AG04450 (cell line): ENCODE measurements around the gene SLC41A3. TPM values are rescaled to one million over a fixed set of nuclear protein-coding genes. Genes with fewer than 3 reads are reported as not detected.

Experiments
- CTCF ChIA-PET: fragments of 300-600, 350-600 bp; formaldehyde crosslinking; extraction: SDS; loops from one replicate; lab custom pipeline; 2022; ENCODE audit warnings: antibody characterized with exemption, inconsistent platforms; lab: Charles Lee
- POLR2A ChIA-PET: fragments of 350-600 bp; formaldehyde crosslinking; extraction: SDS; loops from one replicate; lab custom pipeline; 2021; ENCODE audit warnings: antibody characterized with exemption, inconsistent platforms; lab: Yijun Ruan, JAX
- DNase-seq: peaks from one replicate; pipeline ENCODE4 v3.0.0-alpha.2; 2011; ENCODE audit warnings: low read depth, low spot score
- H3K27ac ChIP-seq: one replicate; pipeline ENCODE4 v1.5.1; 2012; ENCODE audit warnings: low read depth, low read length, control low read depth
- H3K27me3 ChIP-seq: one replicate; pipeline ENCODE4 v1.6.0; 2012; ENCODE audit warnings: low read length; ENCODE audit not compliant: control insufficient read depth, insufficient read depth
- H3K4me3 ChIP-seq: 2 replicates; pipeline ENCODE4 v1.5.1; 2011; ENCODE audit warnings: mild to moderate bottlenecking, low read depth, low read length, control low read depth
- H3K9me3 ChIP-seq: 2 replicates; pipeline ENCODE4 v1.5.1; 2012; ENCODE audit warnings: low read length; ENCODE audit not compliant: control insufficient read depth, insufficient read depth
- polyA plus RNA-seq: library from polyadenylated mRNA; depleted of rRNA; stranded (reverse); fragments of >200 nt; gene quantifications from 2 replicates; pipeline ENCODE4 v1.2.3, GENCODE V29; 2011
- TF ChIP-seq, protein P1 (sequence below): IDR thresholded peaks from 2 replicates; pipeline ENCODE4 v1.5.1; 2011; ENCODE audit warnings: low read depth, low read length, control low read depth, inconsistent platforms

The SLC41A3 gene
- polyA plus RNA-seq, 1 experiment = 36.9 TPM

DNA sequence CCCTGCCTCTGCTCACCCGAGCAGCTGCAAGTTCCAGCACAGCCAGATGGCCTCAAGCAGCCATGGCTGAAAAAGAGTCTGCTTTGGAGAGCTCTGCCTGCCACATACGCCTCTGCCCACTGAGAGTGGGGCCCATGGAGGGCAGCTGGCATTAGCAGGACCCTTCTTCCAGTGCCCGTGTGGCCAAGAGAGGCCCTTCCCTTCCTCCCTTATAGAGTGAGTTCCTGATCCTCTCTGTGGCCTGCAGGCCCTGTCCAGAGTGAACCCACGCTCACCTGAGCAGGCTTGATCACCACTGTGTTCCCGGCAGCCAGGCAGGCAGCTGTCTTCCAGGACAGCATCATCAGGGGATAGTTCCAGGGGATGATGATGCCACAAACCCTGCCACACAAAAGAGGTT lies 41.4 kb upstream of the SLC41A3 start:
- TF ChIP-seq, protein P1, sequence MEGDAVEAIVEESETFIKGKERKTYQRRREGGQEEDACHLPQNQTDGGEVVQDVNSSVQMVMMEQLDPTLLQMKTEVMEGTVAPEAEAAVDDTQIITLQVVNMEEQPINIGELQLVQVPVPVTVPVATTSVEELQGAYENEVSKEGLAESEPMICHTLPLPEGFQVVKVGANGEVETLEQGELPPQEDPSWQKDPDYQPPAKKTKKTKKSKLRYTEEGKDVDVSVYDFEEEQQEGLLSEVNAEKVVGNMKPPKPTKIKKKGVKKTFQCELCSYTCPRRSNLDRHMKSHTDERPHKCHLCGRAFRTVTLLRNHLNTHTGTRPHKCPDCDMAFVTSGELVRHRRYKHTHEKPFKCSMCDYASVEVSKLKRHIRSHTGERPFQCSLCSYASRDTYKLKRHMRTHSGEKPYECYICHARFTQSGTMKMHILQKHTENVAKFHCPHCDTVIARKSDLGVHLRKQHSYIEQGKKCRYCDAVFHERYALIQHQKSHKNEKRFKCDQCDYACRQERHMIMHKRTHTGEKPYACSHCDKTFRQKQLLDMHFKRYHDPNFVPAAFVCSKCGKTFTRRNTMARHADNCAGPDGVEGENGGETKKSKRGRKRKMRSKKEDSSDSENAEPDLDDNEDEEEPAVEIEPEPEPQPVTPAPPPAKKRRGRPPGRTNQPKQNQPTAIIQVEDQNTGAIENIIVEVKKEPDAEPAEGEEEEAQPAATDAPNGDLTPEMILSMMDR = no peak
- Histone ChIP-seq H3K27ac (no peak overlapping the region), H3K4me3 (no peak overlapping the region), H3K27me3 (peaks cover 27% of the 10 kb centered on the region), H3K9me3 (no peaks in the 10 kb centered on the region)
- POLR2A ChIA-PET = no interaction called here
- DNase-seq = no peak
- CTCF ChIA-PET = no interaction called here

DNA sequence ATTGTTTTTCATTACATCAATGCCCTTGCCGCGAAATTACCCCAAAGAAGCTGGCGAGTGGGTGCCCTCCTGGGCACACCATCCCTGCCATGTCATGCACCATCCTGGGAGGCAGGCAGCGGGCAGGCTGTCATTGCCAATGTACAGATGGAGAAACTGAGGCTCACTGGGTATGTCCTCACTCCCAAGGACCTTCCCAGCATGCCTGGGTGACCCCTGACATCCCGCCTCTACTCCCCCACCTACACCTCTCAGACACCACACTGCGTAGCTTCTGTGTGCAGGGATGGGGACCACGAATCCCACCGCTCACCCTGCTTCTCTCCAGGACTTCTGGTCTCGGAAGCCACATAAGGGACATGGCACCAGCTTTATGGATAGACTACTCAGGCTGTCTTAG lies 41.0 kb upstream of the SLC41A3 start:
- ChIA-PET CTCF (interaction anchor here (1.2 kb wide), 1 partner anchor 9 kb away, joined by 3 read pairs; no protein-coding TSS in a partner anchor), POLR2A (no interaction called here)
- Histone ChIP-seq H3K9me3 (no peaks in the 10 kb centered on the region), H3K4me3 (no peak overlapping the region), H3K27ac (no peak overlapping the region), H3K27me3 (peaks cover 26% of the 10 kb centered on the region)
- TF ChIP-seq, protein P1 = no peak
- no peak for DNase-seq

DNA sequence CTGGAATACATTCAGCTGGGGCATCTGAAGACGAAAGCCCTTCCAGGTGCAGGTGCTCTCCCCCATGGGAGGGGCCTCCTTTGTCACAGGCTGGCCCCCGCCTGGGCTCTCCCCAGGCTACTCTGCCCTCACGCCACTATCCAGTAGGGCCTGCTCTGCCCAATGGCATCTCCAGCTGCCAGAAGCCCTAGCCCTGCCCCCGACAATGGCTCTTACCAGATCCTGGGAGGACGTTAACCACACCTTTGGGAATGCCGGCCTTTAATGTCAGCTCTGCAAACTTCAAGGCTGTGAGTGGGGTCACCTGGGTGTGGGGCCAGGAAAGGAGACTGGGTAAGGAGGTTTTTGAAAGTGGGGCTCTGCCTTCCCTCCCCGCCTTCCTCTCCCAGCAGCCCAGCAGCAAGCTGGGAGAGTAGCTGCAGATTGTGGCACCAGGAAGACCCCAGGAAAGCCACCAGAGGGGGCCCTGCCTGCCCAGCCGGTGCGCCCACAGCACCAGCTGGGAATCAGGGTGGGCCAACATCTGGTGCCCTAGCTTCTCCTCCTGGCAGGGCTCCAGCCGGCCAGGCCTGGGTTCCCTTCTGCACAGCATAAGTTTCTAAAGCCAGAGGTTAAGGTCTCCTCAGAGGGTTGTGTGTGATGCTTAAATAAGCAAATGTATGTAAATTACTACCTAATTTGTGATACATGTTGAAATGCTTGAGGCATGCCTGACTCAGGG lies 40.4 kb upstream of the SLC41A3 start:
- Histone ChIP-seq H3K27me3 (peaks cover 30% of the 10 kb centered on the region), H3K4me3 (no peak overlapping the region), H3K27ac (no peak overlapping the region), H3K9me3 (no peaks in the 10 kb centered on the region)
- ChIA-PET POLR2A (no interaction called here), CTCF (interaction anchor here (1.2 kb wide), 1 partner anchor 10 kb away, joined by 3 read pairs; no protein-coding TSS in a partner anchor)
- TF ChIP-seq, protein P1 = no peak
- DNase-seq = no peak

DNA sequence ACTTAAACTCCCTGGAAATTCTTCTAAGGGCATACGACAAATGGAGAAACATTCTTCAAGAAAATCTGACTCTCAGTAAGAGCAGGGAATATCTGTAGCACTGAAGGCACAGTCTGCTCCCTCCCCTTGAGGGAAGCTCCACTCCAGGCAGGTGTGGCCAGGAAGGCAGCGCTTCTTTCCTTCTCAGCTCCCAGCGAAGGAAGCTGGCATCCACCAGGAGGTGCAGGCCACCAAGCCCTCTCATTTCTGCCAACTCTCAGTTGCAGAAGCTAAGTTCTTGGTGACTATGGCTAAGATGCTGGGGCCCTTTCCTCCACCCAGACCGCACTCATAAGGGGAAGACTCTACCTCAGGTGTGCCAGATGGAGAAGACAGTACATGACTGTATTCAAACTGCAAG lies 37.7 kb upstream of the SLC41A3 start:
- CTCF ChIA-PET = interaction anchor here (1.4 kb wide), 1 partner anchor 12 kb away, joined by 9 read pairs; no protein-coding TSS in a partner anchor

DNA sequence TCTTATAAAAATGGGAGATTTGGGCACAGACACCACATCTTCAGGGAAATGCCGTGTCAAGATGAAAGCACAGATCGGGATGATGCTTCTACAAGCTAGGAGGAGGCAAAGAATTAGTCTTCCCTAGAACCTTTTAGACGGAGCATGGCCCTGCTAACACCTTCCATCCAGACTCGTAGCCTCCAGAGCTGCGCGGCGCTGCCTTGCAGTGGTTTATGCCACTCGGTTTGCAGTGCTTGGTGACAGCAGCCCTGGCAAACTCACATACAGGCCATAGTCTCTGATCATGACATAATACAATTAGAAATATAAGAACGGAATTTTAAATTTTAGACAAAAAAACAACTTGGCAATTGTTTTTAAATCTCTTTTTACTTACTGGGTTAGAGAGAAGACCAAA lies 37.1 kb upstream of the SLC41A3 start:
- no peak for DNase-seq
- H3K4me3 ChIP-seq = no peak overlapping the region
- peaks cover 32% of the 10 kb centered on the region for H3K27me3 ChIP-seq
- ChIA-PET POLR2A (no interaction called here), CTCF (no interaction called here)
- H3K27ac ChIP-seq = no peak overlapping the region
- no peaks in the 10 kb centered on the region for H3K9me3 ChIP-seq
- TF ChIP-seq, protein P1 = no peak

More for the DNA sequence above, 37.7 kb upstream of the SLC41A3 start:
- no peak overlapping the region for H3K4me3 ChIP-seq
- TF ChIP-seq, protein P1 = no peak
- no peaks in the 10 kb centered on the region for H3K9me3 ChIP-seq
- POLR2A ChIA-PET = no interaction called here
- DNase-seq = no peak
- H3K27me3 ChIP-seq = peaks cover 36% of the 10 kb centered on the region
- H3K27ac ChIP-seq = no peak overlapping the region
